Activated T-cell treated with anti-CD3 and anti-CD28 coated beads, Interleukin-2, amount 50 U/mL, for 4 hours (primary cell): ENCODE measurements around the gene DUSP28. TPM values are rescaled to one million over a fixed set of nuclear protein-coding genes. Genes with fewer than 3 reads are reported as not detected.

Experiments used
- ATAC-seq, 2 donors: fragments of 200-7000 bp; cut with Tn5 transposase; one replicate each; pipeline ENCODE4 v1.10.0; 2021
- DNase-seq: peaks from one replicate; pipeline ENCODE4 v3.0.0-alpha.2; 2020
- H3K27me3 Mint-ChIP-seq: one replicate; pipeline ENCODE4 v1.8.0; 2021; ENCODE audit warnings: low read depth, mixed read lengths
- H3K36me3 Mint-ChIP-seq: one replicate; pipeline ENCODE4 v1.8.0; 2022; ENCODE audit warnings: mixed read lengths; ENCODE audit not compliant: insufficient read depth
- H3K4me1 Mint-ChIP-seq: one replicate; pipeline ENCODE4 v1.8.0; 2021; ENCODE audit warnings: low read depth, mixed read lengths
- H3K4me3 Mint-ChIP-seq: one replicate; pipeline ENCODE4 v1.8.0; 2021; ENCODE audit warnings: mild to moderate bottlenecking, moderate library complexity, mixed read lengths
- H3K9me3 Mint-ChIP-seq: one replicate; pipeline ENCODE4 v1.8.0; 2021; ENCODE audit warnings: mixed read lengths
- total RNA-seq, 3 donors: library from RNA; stranded (reverse); gene quantifications; one replicate each; pipeline ENCODE4 v1.2.1, GENCODE V29; 2021

DUSP28 gene
- total RNA-seq, result 1 to 10 TPM; 5.7 to 6.1 (median 5.9) TPM

GRCh38 chr2:240560084-240560479 lies at the start of gene DUSP28:
DUSP28 (plus strand) TSS chr2:240560357; CDS start chr2:240560685, 328 bp downstream.
- peak; percentile 87 for DNase-seq
- ATAC-seq, result peak; percentile 68 to 70
- Mint-ChIP-seq H3K4me1 (peaks cover 78% of the 10 kb centered on the region), H3K9me3 (no peaks in the 10 kb centered on the region), H3K27me3 (no peaks in the 10 kb centered on the region), H3K36me3 (peaks cover 24% of the 10 kb centered on the region), H3K4me3 (peak within 1 kb of the TSS; percentile 87)

GRCh38 chr2:240510513-240511210 lies 49.5 kb upstream of the DUSP28 start:
- no peak for ATAC-seq
- no peak for DNase-seq
- no peak overlapping the region for H3K4me3 Mint-ChIP-seq
- no peaks in the 10 kb centered on the region for H3K27me3 Mint-ChIP-seq
- peaks cover 14% of the 10 kb centered on the region for H3K4me1 Mint-ChIP-seq
- H3K9me3 Mint-ChIP-seq, result no peaks in the 10 kb centered on the region
- peaks cover 24% of the 10 kb centered on the region for H3K36me3 Mint-ChIP-seq

- Mint-ChIP-seq H3K4me3 (no peak overlapping the region), H3K36me3 (peaks cover 25% of the 10 kb centered on the region), H3K27me3 (no peaks in the 10 kb centered on the region), H3K9me3 (no peaks in the 10 kb centered on the region), H3K4me1 (peaks cover 14% of the 10 kb centered on the region)
- ATAC-seq (no peak), DNase-seq (no peak)
Measured at GRCh38 chr2:240511351-240512108, 48.6 kb upstream of the DUSP28 start.

GRCh38 chr2:240512109-240512485 lies 48.1 kb upstream of the DUSP28 start:
- Mint-ChIP-seq H3K27me3 (no peaks in the 10 kb centered on the region), H3K36me3 (peaks cover 27% of the 10 kb centered on the region), H3K9me3 (no peaks in the 10 kb centered on the region), H3K4me1 (peaks cover 14% of the 10 kb centered on the region), H3K4me3 (no peak overlapping the region)
- DNase-seq, result no peak
- no peak for ATAC-seq

- ATAC-seq (no peak), DNase-seq (no peak)
- Mint-ChIP-seq H3K36me3 (peaks cover 29% of the 10 kb centered on the region), H3K27me3 (no peaks in the 10 kb centered on the region), H3K4me3 (no peak overlapping the region), H3K4me1 (peaks cover 14% of the 10 kb centered on the region), H3K9me3 (no peaks in the 10 kb centered on the region)
Measured at GRCh38 chr2:240512666-240513535, 47.3 kb upstream of the DUSP28 start.

- no peaks in the 10 kb centered on the region for H3K9me3 Mint-ChIP-seq
- peaks cover 14% of the 10 kb centered on the region for H3K4me1 Mint-ChIP-seq
- H3K36me3 Mint-ChIP-seq, result peaks cover 25% of the 10 kb centered on the region
- H3K27me3 Mint-ChIP-seq, result no peaks in the 10 kb centered on the region
- ATAC-seq (peak; percentile 97 to 99), DNase-seq (peak; percentile 84)
- H3K4me3 Mint-ChIP-seq, result peak overlapping the region; percentile 27
Measured at GRCh38 chr2:240513549-240514287, 46.4 kb upstream of the DUSP28 start.

- no peaks in the 10 kb centered on the region for H3K9me3 Mint-ChIP-seq
- ATAC-seq (no peak), DNase-seq (no peak)
Measured at GRCh38 chr2:240514631-240515030, 45.5 kb upstream of the DUSP28 start.

GRCh38 chr2:240517342-240517741 lies 42.8 kb upstream of the DUSP28 start:
- Mint-ChIP-seq H3K9me3 (no peaks in the 10 kb centered on the region), H3K4me1 (peaks cover 16% of the 10 kb centered on the region), H3K4me3 (no peak overlapping the region), H3K36me3 (peaks cover 16% of the 10 kb centered on the region), H3K27me3 (no peaks in the 10 kb centered on the region)
- ATAC-seq (no peak), DNase-seq (no peak)

More at GRCh38 chr2:240514631-240515030, 45.5 kb upstream of the DUSP28 start:
- Mint-ChIP-seq H3K36me3 (peaks cover 21% of the 10 kb centered on the region), H3K4me1 (peaks cover 14% of the 10 kb centered on the region), H3K4me3 (no peak overlapping the region), H3K27me3 (no peaks in the 10 kb centered on the region)

GRCh38 chr2:240518981-240519380 lies 41.2 kb upstream of the DUSP28 start:
- Mint-ChIP-seq H3K4me1 (peaks cover 9% of the 10 kb centered on the region), H3K36me3 (peaks cover 28% of the 10 kb centered on the region), H3K4me3 (no peak overlapping the region), H3K27me3 (no peaks in the 10 kb centered on the region), H3K9me3 (no peaks in the 10 kb centered on the region)
- ATAC-seq, result no peak
- no peak for DNase-seq

GRCh38 chr2:240519396-240520129 lies 40.6 kb upstream of the DUSP28 start:
- ATAC-seq, result no peak
- no peaks in the 10 kb centered on the region for H3K27me3 Mint-ChIP-seq
- DNase-seq, result no peak
- no peak overlapping the region for H3K4me3 Mint-ChIP-seq
- H3K36me3 Mint-ChIP-seq, result peaks cover 31% of the 10 kb centered on the region
- H3K9me3 Mint-ChIP-seq, result no peaks in the 10 kb centered on the region
- peaks cover 4% of the 10 kb centered on the region for H3K4me1 Mint-ChIP-seq

- H3K4me3 Mint-ChIP-seq, result no peak overlapping the region
- peaks cover 39% of the 10 kb centered on the region for H3K36me3 Mint-ChIP-seq
- H3K4me1 Mint-ChIP-seq, result peaks cover 2% of the 10 kb centered on the region
- ATAC-seq (peak in 1 of 2 donors; percentile 28), DNase-seq (no peak)
- H3K9me3 Mint-ChIP-seq, result peaks cover 5% of the 10 kb centered on the region
- no peaks in the 10 kb centered on the region for H3K27me3 Mint-ChIP-seq
Measured at GRCh38 chr2:240520130-240520973, 39.8 kb upstream of the DUSP28 start.

- H3K36me3 Mint-ChIP-seq, result peaks cover 42% of the 10 kb centered on the region
- H3K27me3 Mint-ChIP-seq, result no peaks in the 10 kb centered on the region
- ATAC-seq (no peak), DNase-seq (no peak)
- H3K4me3 Mint-ChIP-seq, result no peak overlapping the region
- H3K4me1 Mint-ChIP-seq, result peaks cover 2% of the 10 kb centered on the region
- peaks cover 5% of the 10 kb centered on the region for H3K9me3 Mint-ChIP-seq
Measured at GRCh38 chr2:240520974-240521350, 39.2 kb upstream of the DUSP28 start.
